Activated CD4-positive, CD25-positive, alpha-beta regulatory T cell treated with anti-CD3 and anti-CD28 coated beads, Interleukin-2, amount 50 U/mL, for 72 hours (primary cell): ENCODE data around the gene NINL.
"Not testable (repeated sequence)": the region's sequence is repeated elsewhere in the genome, so short reads cannot be mapped to it uniquely, and the experiment has no call there.

Experiments used
- DNase-seq: peaks from one replicate; pipeline ENCODE4 v3.0.0; 2021

The NINL gene

DNA sequence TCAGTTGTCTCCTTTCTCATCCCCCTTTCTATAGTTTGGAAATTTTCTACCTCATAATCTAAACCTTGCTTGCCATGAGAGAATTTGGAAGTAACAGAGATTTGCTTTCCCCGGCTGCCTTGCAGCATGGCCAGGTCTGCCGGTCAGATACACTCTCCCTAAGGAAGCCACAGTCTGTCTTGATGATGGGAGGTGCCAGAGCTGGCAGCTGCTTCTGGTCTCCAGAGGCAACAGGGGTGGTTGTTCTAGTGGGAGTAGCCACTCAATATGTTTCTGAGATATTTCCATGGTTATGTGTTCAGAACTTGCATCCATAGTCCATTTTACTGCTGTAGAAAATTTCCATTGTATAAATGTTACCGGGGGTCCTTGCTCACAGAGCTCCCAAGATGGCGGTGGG is 5.4 kb upstream of the NINL start:
- not testable (repeated sequence) for DNase-seq

DNA sequence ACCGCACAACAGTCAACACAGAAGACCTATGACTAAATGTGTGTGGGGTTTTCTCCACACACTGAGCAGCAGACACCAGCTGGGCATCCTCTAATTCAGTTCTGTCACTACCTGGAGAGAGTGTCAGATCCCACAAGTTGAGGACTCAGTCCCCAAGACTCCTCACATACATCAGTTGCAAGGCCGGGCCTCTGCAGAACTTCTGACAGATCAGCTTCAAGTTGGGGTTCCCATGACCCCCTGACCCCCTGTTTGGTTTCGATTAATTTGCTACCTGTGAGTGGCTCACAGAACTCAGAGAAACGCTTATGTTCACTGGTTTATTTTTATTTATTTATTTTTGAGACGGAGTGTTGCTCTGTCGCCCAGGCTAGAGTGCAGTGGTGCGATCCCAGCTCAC is 3.2 kb upstream of the NINL start:
- DNase-seq = no peak

DNA sequence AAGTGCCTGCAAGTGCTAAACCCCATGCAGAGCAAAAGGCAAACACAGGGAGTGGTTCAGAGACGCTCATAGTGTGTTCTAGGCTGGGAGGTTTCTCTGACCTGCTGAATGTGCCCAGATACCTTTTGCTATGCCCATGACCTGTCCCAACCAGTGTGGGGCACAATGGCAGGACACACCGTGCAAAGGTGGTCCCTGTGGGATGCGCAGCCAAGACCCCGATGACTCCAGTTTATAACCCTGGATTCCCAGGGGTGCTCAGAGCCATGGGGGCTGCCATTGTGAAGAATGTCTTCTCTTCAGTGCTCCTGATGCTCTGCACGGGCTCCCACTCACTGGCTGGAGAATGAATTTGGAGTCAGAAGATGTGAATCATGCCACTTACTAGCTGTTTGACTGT is 2.2 kb upstream of the NINL start:
- DNase-seq = no peak

DNA sequence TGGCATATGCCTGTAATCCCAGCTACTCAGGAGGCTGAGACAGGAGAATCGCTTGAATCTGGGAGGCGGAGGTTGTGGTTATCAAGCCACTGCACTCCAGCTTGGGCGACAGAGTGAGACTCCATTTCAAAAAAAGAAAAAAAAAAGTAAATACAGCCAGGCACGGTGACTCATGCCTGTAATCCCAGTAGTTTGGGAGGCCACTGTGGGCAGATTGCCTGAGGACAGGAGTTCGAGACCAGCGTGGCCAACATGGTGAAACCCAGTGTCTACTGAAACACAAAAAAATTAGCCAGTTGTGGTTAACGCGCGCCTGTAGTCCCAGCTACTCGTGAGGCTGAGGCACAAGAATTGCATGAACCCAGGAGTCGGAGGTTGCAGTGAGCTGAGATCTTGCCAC is 1.5 kb upstream of the NINL start:
- DNase-seq = no peak

DNA sequence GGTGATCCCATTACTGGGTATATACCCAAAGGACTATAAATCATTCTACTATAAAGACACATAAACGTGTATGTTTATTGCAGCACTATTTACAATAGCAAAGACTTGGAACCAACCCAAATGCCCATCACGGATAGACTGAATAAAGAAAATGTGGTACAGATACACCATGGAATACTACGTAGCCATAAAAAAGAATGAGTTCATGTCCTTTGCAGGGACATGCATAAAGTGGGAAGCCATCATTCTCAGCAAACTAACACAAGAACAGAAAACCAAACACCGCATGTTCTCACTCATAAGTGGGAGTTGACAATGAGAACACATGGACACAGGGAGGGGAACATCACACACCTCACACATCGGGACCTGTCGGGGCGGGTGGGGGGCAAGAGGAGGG is 1.7 kb downstream of the NINL start:
- DNase-seq = not testable (repeated sequence)

DNA sequence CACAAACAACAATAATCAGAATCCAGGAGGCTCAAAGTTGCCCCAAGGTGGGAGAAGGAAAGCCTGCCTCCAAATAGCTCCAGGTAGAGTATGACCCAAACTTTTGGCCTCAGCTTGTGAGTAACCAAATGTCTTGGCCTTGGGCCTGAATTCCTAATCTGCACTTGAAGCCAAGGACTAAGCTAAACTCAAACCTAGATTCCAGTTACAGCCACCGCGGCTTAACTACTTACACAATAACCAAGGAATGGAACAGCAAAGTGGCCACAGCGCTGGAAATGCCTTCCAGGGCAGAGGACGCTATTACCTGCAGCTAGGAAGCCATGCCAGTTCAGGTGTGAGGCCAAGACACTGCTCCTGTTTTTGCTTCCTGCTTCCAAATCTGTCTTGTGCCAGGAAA is 4.6 kb downstream of the NINL start:
- no peak for DNase-seq

DNA sequence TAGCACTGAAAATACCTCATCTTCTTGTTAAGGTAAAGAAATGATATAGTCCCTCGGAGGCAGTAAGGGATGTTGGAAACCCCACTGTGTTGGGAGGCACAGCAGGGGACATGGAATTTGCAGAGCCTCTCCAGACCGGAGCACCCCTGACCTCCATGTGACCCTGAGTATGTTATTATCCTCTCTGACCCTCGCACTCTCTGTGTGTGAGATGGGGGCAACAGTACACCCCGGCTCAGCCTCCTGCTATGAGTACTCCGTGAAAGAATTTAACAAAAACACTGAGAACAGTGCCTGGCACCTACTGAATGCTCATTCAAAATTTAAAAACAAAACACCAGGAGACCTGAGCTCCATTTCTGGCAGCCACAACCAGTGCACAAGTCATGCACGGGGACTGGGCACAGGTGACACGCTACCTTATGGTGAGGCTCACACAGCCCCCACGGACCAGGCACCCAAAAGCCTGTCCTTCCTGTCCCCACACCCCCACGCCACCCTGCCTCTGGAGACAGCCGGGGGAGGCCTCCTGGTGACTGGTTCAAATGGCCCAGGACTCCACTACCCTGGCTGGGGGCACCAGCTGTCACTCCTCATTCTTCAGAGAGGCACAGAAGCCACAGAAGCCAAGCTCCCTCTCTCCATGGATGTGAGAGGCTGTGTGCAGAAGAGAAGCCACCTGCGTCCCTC is 6.1 kb downstream of the NINL start:
- DNase-seq = no peak

DNA sequence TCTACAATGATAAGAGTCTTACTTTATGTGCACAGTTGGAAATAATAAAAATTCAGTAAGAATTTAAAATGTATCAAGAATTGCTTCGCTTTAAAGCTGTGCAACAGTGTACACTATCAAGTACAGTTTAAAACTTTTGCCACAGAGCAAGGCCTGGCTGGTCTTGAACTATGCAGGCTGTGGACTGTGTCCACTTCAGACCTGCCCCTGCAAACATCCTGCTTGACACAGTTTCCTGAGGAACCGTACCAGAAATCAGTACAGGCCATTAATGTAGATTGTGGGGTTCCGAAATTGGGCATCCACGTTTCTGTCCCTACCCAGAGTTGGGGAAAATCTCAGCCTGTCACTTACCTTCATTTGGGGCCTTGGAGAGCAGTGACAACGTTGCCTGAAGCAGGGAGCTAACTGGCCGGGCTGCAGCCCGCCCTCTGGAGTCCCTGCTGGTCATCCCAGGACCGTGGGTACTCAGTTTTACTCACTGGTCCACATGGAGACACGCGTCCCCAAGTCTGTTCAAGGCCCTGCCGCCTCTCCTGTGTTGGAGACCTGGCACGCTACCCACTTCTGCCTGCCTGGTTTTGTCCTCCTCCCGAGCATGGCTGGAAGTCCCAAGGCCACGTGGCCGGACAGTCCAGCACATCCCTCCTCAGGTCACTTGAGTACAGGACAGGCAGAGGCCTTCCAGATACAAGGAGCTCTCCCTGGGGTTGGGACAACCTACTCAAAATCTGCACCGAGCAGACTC is 8.4 kb downstream of the NINL start:
- DNase-seq = no peak

DNA sequence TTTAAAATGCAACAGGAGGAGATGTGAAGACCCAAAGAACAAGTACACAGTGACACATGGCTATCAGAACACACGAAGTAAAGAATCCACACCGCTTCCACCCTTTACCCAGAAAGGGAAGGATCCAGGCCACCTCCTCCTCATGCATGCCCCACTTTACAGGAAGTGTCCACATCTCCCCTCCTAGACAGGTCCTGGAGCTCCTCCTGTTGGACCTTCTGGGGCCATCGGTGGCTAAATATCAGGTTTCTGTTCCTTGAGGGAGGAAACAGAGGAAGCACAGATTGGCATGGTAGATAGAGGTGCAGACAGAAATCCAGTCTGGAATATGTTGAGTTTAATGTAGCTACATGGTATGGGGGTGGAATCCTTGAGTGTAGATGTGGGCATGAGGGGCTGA is 10.9 kb downstream of the NINL start:
- no peak for DNase-seq

DNA sequence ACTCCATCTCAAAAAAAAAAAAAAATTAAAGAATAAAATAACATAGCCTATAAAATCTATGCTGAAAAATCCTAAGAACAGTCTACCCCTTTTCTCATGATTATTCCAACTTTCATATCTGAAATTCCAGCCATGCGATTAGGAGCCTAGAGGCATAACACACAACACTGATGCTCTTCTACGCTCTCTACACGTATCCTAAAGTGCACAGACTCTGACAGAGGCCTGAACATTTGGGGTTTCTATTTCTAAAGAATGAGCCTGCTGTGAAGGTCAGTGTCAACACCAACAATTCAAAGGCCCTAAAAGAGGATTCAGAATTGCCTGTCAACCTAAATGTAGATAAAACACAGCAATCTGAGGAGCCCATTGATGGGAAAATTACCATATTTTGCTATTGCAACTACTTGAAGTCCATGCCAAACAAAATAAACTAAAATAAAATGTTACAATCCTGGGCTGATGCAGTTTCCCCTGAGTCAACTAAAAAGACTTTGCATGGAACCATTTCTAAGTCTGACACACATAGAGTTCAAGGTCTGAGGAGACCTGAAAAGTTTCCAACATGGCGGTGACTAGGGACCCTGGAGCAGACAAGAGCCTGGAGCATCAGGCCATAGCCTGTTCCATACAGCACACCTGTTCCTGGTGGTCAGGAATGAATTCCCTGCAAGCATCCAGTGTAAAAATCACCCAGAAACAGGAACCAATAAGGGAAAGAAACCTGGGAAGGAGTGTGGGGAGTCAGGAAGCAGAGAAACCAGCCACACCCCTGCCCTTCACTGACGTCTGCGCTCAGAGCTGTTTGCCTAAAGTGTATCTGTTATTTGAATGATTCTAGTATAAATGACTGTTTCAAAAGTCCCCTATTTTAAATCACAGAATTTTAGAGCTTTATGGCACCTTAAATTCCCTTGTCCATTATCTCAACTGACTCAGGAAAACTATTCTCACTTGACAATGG is 11.8 kb downstream of the NINL start:
- DNase-seq = no peak

DNA sequence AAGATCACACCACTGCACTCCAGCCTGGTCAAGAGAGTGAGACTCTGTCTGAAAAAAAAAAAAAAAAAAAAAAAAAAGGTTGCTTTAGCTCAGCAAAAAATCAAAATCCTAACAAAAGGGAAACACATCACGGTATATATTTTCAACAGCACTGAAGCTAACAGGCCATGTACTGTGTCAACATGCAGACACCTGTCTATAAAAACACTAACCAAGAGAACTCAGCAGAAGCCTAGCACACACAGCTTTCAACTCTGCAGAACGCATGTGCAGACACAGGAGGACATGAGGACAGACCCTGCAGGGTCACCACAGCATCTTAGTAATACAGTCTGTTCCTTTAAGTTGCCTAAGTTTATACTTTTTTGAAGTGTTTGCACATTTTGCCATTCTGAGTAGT is 13.5 kb downstream of the NINL start:
- no peak for DNase-seq

DNA sequence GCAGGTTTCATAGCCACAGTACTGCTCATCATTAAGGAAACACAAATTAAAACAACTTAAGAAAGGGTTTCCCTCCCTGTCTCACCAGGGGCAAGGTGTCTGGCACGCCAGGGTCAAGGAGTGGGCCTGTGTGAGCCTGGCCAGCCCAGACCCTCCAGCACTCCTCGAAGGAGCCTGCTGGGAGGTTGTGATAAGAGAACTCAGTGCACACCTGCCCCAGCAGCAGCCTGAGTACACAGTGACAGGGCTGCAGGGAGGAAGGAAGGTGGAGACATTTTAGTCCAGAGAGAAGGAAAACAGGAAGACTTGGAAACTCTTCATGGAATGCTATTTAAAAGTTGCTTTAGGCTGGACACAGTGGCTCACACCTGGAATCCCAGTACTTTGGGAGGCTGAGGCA is 14.1 kb downstream of the NINL start:
- no peak for DNase-seq

DNA sequence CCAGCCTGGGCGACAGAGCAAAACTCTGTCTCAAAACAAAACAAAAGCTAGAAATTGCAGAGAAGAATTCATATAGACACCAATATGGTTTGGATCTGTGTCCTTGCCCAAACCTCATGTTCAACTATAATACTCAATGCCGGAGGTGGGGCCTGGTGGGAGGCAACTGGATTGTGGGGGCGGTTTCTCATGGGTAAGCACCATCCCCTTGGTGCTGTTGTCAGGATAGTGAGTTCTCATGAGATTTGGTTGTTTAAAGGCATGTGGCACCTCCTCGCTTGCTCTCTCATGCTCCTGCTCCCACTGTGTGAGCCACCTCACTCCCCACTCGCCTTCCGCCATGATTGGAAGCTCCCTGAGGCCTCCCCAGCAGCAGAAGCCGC is 15.2 kb downstream of the NINL start:
- DNase-seq = no peak

DNA sequence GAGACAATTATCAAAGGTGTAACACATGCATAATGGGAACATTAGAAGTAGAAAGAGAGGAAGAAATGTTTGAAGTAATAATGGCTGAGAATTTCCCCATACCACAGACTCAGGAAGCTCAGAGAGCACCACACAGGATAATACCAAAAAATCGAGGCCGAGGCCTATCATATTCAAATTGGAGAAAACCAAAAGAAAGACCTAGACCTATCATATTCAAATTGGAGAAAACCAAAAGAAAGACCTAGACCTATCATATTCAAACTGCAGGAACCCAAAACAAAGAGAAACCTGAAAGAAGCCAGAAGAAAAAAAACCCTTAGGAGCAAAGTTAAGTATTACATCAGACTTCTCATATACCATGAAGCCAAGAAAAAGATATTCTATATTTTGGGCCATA is 18.0 kb downstream of the NINL start:
- no peak for DNase-seq

DNA sequence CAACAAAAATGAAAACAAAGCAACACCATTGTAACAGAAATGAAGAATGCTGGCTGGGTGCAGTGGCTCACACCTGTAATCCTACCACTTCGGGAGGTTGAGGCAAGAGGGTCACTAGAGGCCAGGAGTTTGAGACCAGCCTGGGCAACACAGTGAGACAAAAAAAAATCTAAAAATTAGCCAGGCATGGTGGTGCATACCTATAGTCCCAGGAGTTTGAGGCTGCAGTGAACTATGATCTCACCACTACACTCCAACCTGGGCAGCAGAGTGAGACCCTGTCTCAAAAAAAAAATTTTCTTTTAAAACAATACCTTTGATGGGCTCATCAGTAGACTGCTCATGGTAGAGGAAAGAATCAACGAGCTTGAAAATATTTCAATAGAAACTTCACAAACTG is 18.5 kb downstream of the NINL start:
- DNase-seq = no peak

DNA sequence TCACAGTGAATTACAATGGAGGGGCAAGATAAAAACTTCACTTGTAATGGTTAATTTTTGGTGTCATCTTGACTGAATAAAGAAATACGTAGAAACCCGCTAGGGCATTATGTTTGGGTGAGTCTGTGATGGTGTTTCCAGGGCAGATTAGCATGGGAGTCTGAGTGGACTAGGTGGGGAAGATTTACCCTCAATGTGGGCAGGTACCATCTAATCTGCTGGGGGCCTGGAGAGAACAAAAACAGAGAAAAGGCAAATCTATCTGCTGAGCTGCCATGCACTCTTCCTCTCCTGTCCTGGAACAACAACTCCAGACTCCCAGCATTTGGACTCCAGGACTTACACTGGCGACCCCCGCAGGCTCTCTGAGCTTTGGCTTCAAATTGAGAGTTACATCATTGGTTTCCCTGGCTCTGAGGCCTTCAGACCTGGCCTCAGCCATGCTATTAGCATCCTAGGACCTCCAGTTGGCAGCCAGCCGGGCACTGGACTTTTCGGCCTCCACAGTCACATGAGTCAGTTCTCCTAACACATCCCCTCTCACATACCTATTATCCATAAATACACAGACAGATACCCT is 19.7 kb downstream of the NINL start:
- DNase-seq = no peak

DNA sequence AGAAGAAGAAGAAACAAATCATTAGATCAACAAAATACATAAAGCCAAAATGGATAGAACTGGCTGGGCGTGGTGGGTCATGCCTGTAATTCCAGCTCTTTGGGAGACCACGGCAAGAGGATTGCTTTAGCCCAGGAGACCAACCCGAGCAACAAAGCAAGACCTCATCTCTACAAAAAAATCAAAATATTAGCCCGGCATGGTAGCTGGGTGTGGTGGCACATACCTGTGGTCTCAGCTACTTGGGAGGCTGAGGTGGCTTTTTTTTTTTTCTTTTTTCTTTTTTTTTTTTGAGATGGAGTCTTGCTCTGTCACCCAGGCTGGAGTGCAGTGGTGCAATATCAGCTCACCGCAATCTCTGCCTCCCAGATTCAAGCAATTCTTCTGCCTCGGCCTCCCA is 21.5 kb downstream of the NINL start:
- DNase-seq = no peak

DNA sequence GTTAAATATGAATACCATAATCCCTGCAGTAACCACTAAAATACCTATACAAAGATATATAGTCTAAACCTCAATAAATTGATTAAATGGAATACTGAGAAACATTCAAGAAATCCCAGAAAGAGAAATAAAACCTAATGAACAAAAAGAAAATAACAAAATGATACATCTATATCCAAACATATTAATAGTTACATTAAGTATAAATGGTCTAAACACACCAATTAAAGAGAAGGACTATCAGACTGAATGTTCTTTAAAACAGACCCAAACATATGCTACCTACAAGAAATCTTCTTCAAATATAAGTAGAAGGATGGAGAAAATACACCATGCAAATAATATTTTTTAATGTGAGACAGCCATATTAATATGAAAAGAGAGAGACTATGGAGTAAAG is 22.0 kb downstream of the NINL start:
- DNase-seq = no peak

DNA sequence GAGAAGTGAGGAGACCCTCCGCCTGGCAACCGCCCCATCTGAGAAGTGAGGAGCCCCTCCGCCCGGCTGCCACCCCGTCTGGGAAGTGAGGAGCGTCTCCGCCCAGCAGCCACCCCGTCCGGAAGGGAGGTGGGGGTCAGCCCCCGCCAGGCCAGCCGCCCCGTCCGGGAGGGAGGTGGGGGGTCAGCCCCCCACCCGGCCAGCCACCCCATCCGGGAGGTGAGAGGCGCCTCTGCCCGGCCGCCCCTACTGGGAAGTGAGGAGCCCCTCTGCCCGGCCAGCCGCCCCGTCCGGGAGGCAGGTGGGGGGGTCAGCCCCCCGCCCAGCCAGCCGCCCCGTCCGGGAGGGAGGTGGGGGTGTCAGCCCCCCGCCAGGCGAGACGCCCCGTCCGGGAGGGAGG is 23.6 kb downstream of the NINL start:
- DNase-seq = not testable (repeated sequence)

DNA sequence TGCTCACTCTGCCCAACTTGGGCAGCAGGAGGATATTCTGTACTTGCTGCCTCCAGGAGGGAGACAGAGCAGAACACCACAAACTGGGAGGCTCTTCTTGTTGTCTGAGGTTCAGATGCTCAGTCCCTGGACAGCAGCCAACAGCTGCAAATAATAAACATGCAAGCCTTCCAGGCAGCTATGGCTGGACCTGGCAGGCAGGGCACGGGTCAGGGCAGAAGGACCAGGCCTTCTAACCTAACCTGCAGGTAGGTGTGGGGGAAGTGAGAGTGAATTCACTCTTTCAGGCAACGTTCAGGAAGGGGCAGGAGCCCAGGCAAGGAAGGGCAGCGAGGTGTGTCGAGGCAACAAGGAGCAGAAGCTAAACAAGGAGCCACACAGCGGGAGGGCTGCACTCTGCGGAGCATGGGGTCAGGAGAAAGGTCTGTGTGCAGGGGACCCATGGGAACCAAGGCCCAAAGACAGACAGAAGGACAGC is 31.5 kb downstream of the NINL start:
- DNase-seq = no peak

DNA sequence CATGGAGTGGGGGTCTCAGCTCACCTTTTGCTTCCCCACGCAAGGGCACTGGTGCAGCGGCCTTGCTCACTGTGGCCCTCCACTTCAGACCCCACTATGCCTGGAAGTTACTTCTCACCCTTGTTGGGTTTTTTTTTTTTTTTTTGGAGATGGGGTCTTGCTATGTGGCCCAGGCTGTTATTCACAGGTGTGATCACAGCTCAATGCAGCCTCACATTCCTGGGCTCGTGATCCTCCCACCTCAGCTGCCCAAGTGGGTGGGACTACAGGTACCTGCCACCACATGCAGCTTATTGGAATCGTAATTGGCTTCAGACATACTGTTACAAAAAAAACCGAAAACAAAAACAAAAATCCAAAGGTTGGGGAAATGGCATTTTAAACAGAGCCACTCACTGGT is 32.4 kb downstream of the NINL start:
- no peak for DNase-seq

DNA sequence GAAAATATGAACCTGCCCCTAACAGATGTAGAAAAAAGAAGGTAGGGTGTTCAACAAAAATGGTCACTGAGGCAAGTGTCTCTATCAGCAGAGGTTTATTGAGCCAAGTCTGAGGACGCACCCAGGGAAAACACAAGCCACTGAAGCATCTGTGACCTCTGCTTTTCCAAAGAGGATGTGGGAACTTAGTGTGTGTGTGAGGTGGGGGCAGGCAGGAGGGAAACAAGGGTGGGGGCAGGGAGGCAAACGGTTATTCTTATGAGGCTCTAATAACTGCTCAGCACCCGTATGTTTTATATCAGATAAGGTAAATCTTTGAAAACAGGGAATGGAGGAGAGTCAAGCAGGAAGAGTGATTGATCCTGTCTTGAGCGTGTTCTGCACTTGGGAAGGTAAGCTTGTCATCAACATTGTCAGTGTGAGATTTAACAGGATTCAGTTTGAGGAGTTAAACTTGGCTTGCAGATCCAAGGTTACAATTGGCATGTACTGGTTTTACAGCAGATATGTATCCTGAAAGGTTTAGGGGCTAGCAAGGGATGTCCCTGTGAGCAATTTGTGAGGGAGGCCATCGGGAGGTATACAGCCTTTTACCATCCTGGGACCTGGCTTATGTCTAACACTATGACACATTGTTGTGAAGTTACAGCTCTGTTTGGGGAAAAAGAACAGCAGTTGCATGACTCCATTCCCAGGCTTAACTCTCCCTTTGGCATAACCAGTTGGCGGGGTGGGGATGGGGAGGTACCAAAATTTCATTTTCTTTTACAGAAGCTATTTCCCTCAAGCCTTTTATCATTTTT is 33.7 kb downstream of the NINL start:
- no peak for DNase-seq
